ENCODE results near the gene MARCO. TPM values are rescaled to one million over a fixed set of nuclear protein-coding genes. Genes with fewer than 3 reads are reported as not detected.

MARCO gene, protein sequence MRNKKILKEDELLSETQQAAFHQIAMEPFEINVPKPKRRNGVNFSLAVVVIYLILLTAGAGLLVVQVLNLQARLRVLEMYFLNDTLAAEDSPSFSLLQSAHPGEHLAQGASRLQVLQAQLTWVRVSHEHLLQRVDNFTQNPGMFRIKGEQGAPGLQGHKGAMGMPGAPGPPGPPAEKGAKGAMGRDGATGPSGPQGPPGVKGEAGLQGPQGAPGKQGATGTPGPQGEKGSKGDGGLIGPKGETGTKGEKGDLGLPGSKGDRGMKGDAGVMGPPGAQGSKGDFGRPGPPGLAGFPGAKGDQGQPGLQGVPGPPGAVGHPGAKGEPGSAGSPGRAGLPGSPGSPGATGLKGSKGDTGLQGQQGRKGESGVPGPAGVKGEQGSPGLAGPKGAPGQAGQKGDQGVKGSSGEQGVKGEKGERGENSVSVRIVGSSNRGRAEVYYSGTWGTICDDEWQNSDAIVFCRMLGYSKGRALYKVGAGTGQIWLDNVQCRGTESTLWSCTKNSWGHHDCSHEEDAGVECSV
- total RNA-seq: 10 to 100 TPM in 1 of 3 donors, 1 to 10 TPM in 2; 6.6 to 58.6 (median 6.9) TPM

- no peaks in the 10 kb centered on the region for H3K27me3 ChIP-seq
Measured at GRCh38 chr2:118942031-118942430, at the start of gene MARCO. Gene MARCO, plus strand, starts transcription at chr2:118942194. Its CDS starts 107 bp downstream, at chr2:118942301.

DNA sequence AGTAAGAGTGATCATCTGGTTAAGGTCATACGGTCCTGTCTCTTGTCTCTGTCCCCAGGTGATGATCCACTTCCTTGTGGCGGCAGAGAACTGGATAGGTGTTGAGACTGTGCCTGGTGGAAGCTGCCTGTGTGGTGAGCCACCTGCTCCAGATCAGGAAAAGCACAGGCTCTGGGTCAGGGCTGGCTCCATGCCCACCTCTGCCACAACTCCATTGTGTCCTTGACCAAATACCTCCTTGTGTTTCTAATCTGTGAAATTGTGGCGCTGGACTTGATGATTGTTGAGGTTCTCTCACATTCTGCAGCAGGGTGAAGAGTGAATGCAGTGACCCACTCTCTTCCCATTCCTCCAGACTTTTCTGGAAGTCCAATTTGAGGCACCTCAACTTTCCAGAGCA is 48.9 kb upstream of the MARCO start:
- Histone ChIP-seq H3K4me1 (no peaks in the 10 kb centered on the region), H3K9me3 (peaks cover 8 to 18% of the 10 kb centered on the region in 2 donors), H3K4me3 (no peak overlapping the region), H3K36me3 (no peaks in the 10 kb centered on the region), H3K27me3 (no peaks in the 10 kb centered on the region), H3K27ac (no peak overlapping the region)
- TF ChIP-seq POLR2A (IDR thresholded peaks at IDR 0.05): no peak
- TF ChIP-seq POLR2AphosphoS5 (IDR thresholded peaks at IDR 0.05): no peak
- TF ChIP-seq, protein P1, sequence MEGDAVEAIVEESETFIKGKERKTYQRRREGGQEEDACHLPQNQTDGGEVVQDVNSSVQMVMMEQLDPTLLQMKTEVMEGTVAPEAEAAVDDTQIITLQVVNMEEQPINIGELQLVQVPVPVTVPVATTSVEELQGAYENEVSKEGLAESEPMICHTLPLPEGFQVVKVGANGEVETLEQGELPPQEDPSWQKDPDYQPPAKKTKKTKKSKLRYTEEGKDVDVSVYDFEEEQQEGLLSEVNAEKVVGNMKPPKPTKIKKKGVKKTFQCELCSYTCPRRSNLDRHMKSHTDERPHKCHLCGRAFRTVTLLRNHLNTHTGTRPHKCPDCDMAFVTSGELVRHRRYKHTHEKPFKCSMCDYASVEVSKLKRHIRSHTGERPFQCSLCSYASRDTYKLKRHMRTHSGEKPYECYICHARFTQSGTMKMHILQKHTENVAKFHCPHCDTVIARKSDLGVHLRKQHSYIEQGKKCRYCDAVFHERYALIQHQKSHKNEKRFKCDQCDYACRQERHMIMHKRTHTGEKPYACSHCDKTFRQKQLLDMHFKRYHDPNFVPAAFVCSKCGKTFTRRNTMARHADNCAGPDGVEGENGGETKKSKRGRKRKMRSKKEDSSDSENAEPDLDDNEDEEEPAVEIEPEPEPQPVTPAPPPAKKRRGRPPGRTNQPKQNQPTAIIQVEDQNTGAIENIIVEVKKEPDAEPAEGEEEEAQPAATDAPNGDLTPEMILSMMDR (IDR thresholded peaks at IDR 0.05): no peak
- intact Hi-C loops (cut with DNase I; ENCODE audit: low total_unique reads): no loop called here
- no peak for DNase-seq (ENCODE audit: low spot score in 2 of 2)

More at GRCh38 chr2:118942031-118942430, at the start of gene MARCO:
- intact Hi-C loops (cut with DNase I; ENCODE audit: low total_unique reads): no loop called here
- no peaks in the 10 kb centered on the region for H3K9me3 ChIP-seq
- TF ChIP-seq POLR2AphosphoS5 (IDR thresholded peaks at IDR 0.05) (no peak), POLR2A (IDR thresholded peaks at IDR 0.05) (no peak)
- TF ChIP-seq, protein P1 (IDR thresholded peaks at IDR 0.05): no peak
- H3K4me3 ChIP-seq: no peak within 1 kb of the TSS
- H3K27ac ChIP-seq: no peak within 1 kb of the TSS
- H3K36me3 ChIP-seq: no peaks in the 10 kb centered on the region
- no peaks in the 10 kb centered on the region for H3K4me1 ChIP-seq
- DNase-seq (ENCODE audit: low spot score in 2 of 2): no peak

DNA sequence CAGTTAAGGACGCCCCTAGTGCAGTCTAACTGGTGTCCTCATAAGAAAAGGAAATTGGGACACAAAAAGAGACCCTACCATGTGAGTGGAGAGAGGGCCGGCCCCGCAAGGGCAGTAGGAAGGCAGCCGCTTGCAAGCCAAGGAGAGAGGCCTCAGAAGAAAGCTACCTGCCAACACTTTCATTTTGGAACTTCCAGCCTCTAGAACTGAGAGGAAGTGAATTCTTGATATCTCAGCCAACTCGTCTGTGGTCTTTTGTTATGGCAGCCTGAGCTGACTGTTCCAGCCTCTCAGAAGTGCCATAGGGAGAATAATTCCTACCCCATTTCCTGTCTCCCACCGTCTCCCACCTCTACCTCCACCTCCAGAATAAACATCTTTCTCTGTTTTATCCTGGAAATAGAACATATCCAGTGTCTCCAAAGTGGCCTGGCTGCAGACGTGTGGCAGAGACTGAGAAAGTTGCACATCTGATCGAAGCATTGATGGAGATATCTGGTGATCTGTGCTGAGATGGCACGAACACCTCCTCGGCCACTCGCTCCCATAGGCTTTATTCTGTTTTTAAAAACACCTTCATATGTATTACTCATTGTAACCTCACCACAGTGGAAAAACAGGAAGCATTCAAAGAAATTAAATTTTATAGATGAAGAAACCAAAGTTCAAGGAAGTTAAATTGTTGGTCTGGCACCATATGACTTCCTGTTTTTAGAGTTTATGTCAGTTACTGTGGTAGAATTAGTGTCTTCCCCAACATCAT is 39.5 kb upstream of the MARCO start:
- H3K36me3 ChIP-seq: no peaks in the 10 kb centered on the region
- no peaks in the 10 kb centered on the region for H3K4me1 ChIP-seq
- TF ChIP-seq POLR2AphosphoS5 (IDR thresholded peaks at IDR 0.05) (no peak), POLR2A (IDR thresholded peaks at IDR 0.05) (no peak)
- TF ChIP-seq, protein P1 (IDR thresholded peaks at IDR 0.05): no peak
- no peaks in the 10 kb centered on the region for H3K9me3 ChIP-seq
- H3K4me3 ChIP-seq: no peak overlapping the region
- no peak for DNase-seq (ENCODE audit: low spot score in 2 of 2)
- intact Hi-C loops (cut with DNase I; ENCODE audit: low total_unique reads): no loop called here
- no peaks in the 10 kb centered on the region for H3K27me3 ChIP-seq
- H3K27ac ChIP-seq: peak overlapping the region; percentile 25 to 32

- intact Hi-C loops (cut with DNase I; ENCODE audit: low total_unique reads): no loop called here
- no peak overlapping the region for H3K4me3 ChIP-seq
Measured at GRCh38 chr2:118903029-118903351, 39.0 kb upstream of the MARCO start.

More at GRCh38 chr2:118903029-118903351, 39.0 kb upstream of the MARCO start:
- H3K4me1 ChIP-seq: no peaks in the 10 kb centered on the region
- TF ChIP-seq POLR2AphosphoS5 (IDR thresholded peaks at IDR 0.05) (no peak), POLR2A (IDR thresholded peaks at IDR 0.05) (no peak)
- TF ChIP-seq, protein P1 (IDR thresholded peaks at IDR 0.05): no peak
- no peaks in the 10 kb centered on the region for H3K36me3 ChIP-seq
- no peak overlapping the region for H3K27ac ChIP-seq
- DNase-seq (ENCODE audit: low spot score in 2 of 2): no peak
- no peaks in the 10 kb centered on the region for H3K9me3 ChIP-seq
- H3K27me3 ChIP-seq: no peaks in the 10 kb centered on the region
